HG03457 (cell line): ENCODE results near the gene OR51V1.
A peak's percentile ranks its signal among the peaks of the same experiment; 100 is the strongest.
"Not testable (repeated sequence)": the region's sequence is repeated elsewhere in the genome, so short reads cannot be mapped to it uniquely, and the experiment has no call there.

Experiments used
- ATAC-seq: cut with Tn5 transposase; IDR thresholded peaks from one replicate; pipeline ENCODE4 v1.9.1; 2021; ENCODE audit warnings: moderate number of reproducible peaks; ENCODE audit not compliant: unreplicated experiment

Gene OR51V1

GRCh38 chr11:5200582-5200981 lies at the start of gene OR51V1:
Gene OR51V1 (minus strand): TSS chr11:5200682. CDS start chr11:5200682, 0 bp downstream.
- ATAC-seq, result no peak

- ATAC-seq, result not testable (repeated sequence)
These were observed 49.4 kb upstream of the OR51V1 start, which contains the start of gene HBG1 for GRCh38 chr11:5249807-5250396. Gene HBG1 (minus strand): TSS chr11:5249857. CDS start chr11:5249804, 53 bp downstream.

- not testable (repeated sequence) for ATAC-seq
These were observed 48.0 kb upstream of the OR51V1 start for GRCh38 chr11:5248498-5248897.

GRCh38 chr11:5247472-5248192 lies 47.1 kb upstream of the OR51V1 start:
- no peak for ATAC-seq

GRCh38 chr11:5246772-5247471 lies 46.4 kb upstream of the OR51V1 start:
- ATAC-seq, result no peak

- no peak for ATAC-seq
These were observed 44.7 kb upstream of the OR51V1 start for GRCh38 chr11:5245155-5245554.

- ATAC-seq, result no peak
These were observed 43.3 kb upstream of the OR51V1 start for GRCh38 chr11:5243816-5244180.

- ATAC-seq, result no peak
These were observed 42.7 kb upstream of the OR51V1 start for GRCh38 chr11:5242933-5243815.

GRCh38 chr11:5242208-5242607 lies 41.7 kb upstream of the OR51V1 start:
- ATAC-seq, result no peak

GRCh38 chr11:5241458-5241857 lies 41.0 kb upstream of the OR51V1 start:
- no peak for ATAC-seq

GRCh38 chr11:5240458-5240857 lies 40.0 kb upstream of the OR51V1 start:
- no peak for ATAC-seq

- no peak for ATAC-seq
These were observed 39.6 kb upstream of the OR51V1 start for GRCh38 chr11:5240056-5240455.

GRCh38 chr11:5239046-5239445 lies 38.6 kb upstream of the OR51V1 start:
- ATAC-seq, result no peak

- no peak for ATAC-seq
These were observed 38.0 kb upstream of the OR51V1 start for GRCh38 chr11:5238486-5238885.

GRCh38 chr11:5237420-5237819 lies 36.9 kb upstream of the OR51V1 start:
- no peak for ATAC-seq

GRCh38 chr11:5235364-5236095 lies 35.0 kb upstream of the OR51V1 start:
- no peak for ATAC-seq

GRCh38 chr11:5234381-5234834 lies 33.9 kb upstream of the OR51V1 start, which contains the start of gene HBD:
Gene HBD (minus strand): TSS chr11:5234483. CDS start chr11:5234433, 50 bp downstream.
- peak; percentile 73 for ATAC-seq

GRCh38 chr11:5233307-5233706 lies 32.8 kb upstream of the OR51V1 start:
- ATAC-seq, result no peak

- ATAC-seq, result no peak
These were observed 32.3 kb upstream of the OR51V1 start for GRCh38 chr11:5232821-5233220.

- ATAC-seq, result no peak
These were observed 31.7 kb upstream of the OR51V1 start for GRCh38 chr11:5232176-5232575.
